Activated CD8-positive, alpha-beta memory T cell treated with anti-CD3 and anti-CD28 coated beads, Interleukin-2, amount 10 ng/mL, durations not matched to agents 7 days and 5 days (primary cell): ENCODE measurements around the gene RCAN2. TPM values are rescaled to one million over a fixed set of nuclear protein-coding genes. Genes with fewer than 3 reads are reported as not detected.
A peak's percentile ranks its signal among the peaks of the same experiment; 100 is the strongest.

Source experiments
- ATAC-seq: fragments of 150-1000 bp; cut with Tn5 transposase; one replicate; pipeline ENCODE4 v1.10.0; 2021; ENCODE audit warnings: moderate library complexity
- CTCF ChIA-PET: fragments of 350-600 bp; sonication (Branson Sonifier 250); formaldehyde crosslinking; loops from one replicate; lab custom pipeline; 2021; ENCODE audit warnings: antibody characterized with exemption; lab: Charles Lee
- DNase-seq: peaks from one replicate; pipeline ENCODE4 v3.0.0-alpha.2; 2020
- H3K27ac Mint-ChIP-seq: one replicate; pipeline ENCODE4 v1.8.0; 2021; ENCODE audit warnings: mild to moderate bottlenecking, mixed read lengths
- H3K27me3 Mint-ChIP-seq: one replicate; pipeline ENCODE4 v1.8.0; 2021; ENCODE audit warnings: mixed read lengths
- H3K36me3 Mint-ChIP-seq: one replicate; pipeline ENCODE4 v1.8.0; 2021; ENCODE audit warnings: mild to moderate bottlenecking, mixed read lengths
- H3K4me1 Mint-ChIP-seq: one replicate; pipeline ENCODE4 v1.8.0; 2021; ENCODE audit warnings: mixed read lengths
- H3K4me3 Mint-ChIP-seq: one replicate; pipeline ENCODE4 v1.8.0; 2021; ENCODE audit warnings: mild to moderate bottlenecking, moderate library complexity, mixed read lengths
- H3K9me3 Mint-ChIP-seq: one replicate; pipeline ENCODE4 v1.8.0; 2022; ENCODE audit warnings: low read depth, mixed read lengths
- total RNA-seq, 2 experiments: library from RNA; stranded (reverse); gene quantifications; one replicate each; pipeline ENCODE4 v1.2.3, GENCODE V29; 2021

The RCAN2 gene
- 1 to 10 TPM in 1 of 2 experiments, under 1 TPM in 1; 0.91 to 3.4 TPM for total RNA-seq

DNA sequence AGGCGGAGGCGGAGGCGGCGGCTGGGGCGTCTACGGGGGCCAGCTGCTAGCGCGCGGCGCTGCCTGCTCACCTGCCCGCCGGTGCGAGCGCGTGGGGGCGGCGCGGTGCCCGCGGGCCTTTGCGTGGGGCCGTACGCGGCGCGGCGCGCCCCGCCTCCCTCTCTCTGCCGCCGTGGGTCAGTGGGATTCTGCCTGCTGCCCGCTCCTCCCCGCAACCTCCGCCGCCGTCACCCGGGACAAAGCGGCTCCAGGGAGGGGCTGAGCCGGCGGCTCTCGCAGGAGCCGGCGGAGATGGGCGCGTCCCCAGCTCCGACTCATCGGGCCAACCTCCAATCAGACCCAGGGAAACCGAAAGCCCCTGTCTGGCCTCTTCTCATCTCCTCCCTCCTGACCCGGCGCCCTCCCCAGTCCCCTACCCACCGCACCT is at the start of gene RCAN2:
Gene RCAN2 (minus strand): TSS at position 249 of the 427 bp plus-strand sequence.
- CTCF ChIA-PET, result interaction anchor here (1.1 to 1.3 kb wide), 2 partner anchors 17 to 44 kb away, joined by 3 read pairs; no protein-coding TSS in a partner anchor
- peaks cover 4% of the 10 kb centered on the region for H3K4me1 Mint-ChIP-seq
- H3K36me3 Mint-ChIP-seq, result peaks cover 1% of the 10 kb centered on the region
- peak within 1 kb of the TSS; percentile 38 for H3K4me3 Mint-ChIP-seq
- H3K27me3 Mint-ChIP-seq, result peaks cover 77% of the 10 kb centered on the region
- DNase-seq (peak; percentile 46), ATAC-seq (peak; percentile 76)
- H3K9me3 Mint-ChIP-seq, result no peaks in the 10 kb centered on the region
- no peak within 1 kb of the TSS for H3K27ac Mint-ChIP-seq

GRCh38 chr6:46539866-46540265 is 48.6 kb upstream of the RCAN2 start:
- ATAC-seq, result no peak
- CTCF ChIA-PET, result no interaction called here
- peaks cover 6% of the 10 kb centered on the region for H3K27me3 Mint-ChIP-seq

DNA sequence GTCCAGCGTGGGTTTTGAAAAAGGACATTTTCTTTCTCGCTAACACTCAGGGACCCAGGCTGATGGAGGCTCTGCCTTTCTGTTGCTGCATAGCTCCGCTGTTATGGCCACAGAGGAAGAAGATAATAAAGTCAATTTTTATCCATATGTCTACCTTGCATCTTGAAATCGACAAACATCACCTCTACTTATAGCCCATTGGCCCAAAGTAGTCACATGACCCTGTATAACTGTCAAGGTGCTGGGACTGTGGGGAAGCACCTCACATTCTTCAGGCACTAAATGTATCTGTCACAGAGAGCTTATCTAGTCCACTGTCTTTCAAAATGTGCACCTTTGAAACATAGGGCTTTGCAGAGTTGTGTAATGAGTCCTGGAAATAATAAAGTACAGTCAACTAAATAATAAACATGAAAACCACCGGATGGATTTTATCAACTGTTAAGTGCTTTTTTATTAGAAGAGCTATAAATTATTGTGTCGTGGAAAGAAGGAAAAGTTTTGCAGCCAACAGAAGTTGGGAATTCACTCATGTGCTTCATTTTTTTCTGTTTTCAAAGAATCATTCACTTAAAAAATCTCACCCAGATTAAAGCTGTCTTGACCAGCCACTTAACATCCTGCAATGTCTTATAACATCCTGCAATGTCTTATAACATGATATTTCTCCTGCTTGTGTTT is 47.7 kb upstream of the RCAN2 start:
- Mint-ChIP-seq H3K27ac (no peak overlapping the region), H3K9me3 (no peaks in the 10 kb centered on the region), H3K4me3 (no peak overlapping the region), H3K4me1 (no peaks in the 10 kb centered on the region), H3K36me3 (no peaks in the 10 kb centered on the region), H3K27me3 (peaks cover 6% of the 10 kb centered on the region)
- DNase-seq (no peak), ATAC-seq (no peak)
- CTCF ChIA-PET, result no interaction called here

More at GRCh38 chr6:46539866-46540265, 48.6 kb upstream of the RCAN2 start:
- Mint-ChIP-seq H3K4me1 (no peaks in the 10 kb centered on the region), H3K36me3 (no peaks in the 10 kb centered on the region), H3K4me3 (no peak overlapping the region), H3K9me3 (peaks cover 2% of the 10 kb centered on the region), H3K27ac (no peak overlapping the region)
- DNase-seq, result no peak

- H3K4me3 Mint-ChIP-seq, result no peak overlapping the region
- H3K27me3 Mint-ChIP-seq, result peaks cover 12% of the 10 kb centered on the region
- H3K27ac Mint-ChIP-seq, result no peak overlapping the region
- H3K9me3 Mint-ChIP-seq, result no peaks in the 10 kb centered on the region
- DNase-seq (no peak), ATAC-seq (no peak)
- CTCF ChIA-PET, result no interaction called here
- no peaks in the 10 kb centered on the region for H3K36me3 Mint-ChIP-seq
- no peaks in the 10 kb centered on the region for H3K4me1 Mint-ChIP-seq
Measured at GRCh38 chr6:46530896-46531295, 39.6 kb upstream of the RCAN2 start.

GRCh38 chr6:46528961-46529750 is 37.9 kb upstream of the RCAN2 start:
- Mint-ChIP-seq H3K27ac (no peak overlapping the region), H3K9me3 (no peaks in the 10 kb centered on the region)
- ATAC-seq, result no peak

GRCh38 chr6:46526607-46527006 is 35.4 kb upstream of the RCAN2 start:
- no peak for ATAC-seq
- CTCF ChIA-PET, result interaction anchor here (1.1 kb wide), 1 partner anchor 10 kb away, joined by 4 read pairs; no protein-coding TSS in a partner anchor
- Mint-ChIP-seq H3K4me1 (no peaks in the 10 kb centered on the region), H3K27me3 (peaks cover 21% of the 10 kb centered on the region), H3K27ac (no peak overlapping the region), H3K4me3 (no peak overlapping the region), H3K36me3 (no peaks in the 10 kb centered on the region), H3K9me3 (no peaks in the 10 kb centered on the region)
- no peak for DNase-seq

More at GRCh38 chr6:46528961-46529750, 37.9 kb upstream of the RCAN2 start:
- DNase-seq, result no peak
- Mint-ChIP-seq H3K4me1 (no peaks in the 10 kb centered on the region), H3K4me3 (no peak overlapping the region), H3K36me3 (no peaks in the 10 kb centered on the region), H3K27me3 (peaks cover 18% of the 10 kb centered on the region)
- CTCF ChIA-PET, result no interaction called here

GRCh38 chr6:46525583-46525982 is 34.3 kb upstream of the RCAN2 start:
- ATAC-seq, result no peak
- Mint-ChIP-seq H3K4me3 (no peak overlapping the region), H3K27me3 (peaks cover 23% of the 10 kb centered on the region), H3K27ac (no peak overlapping the region), H3K9me3 (no peaks in the 10 kb centered on the region), H3K36me3 (no peaks in the 10 kb centered on the region), H3K4me1 (no peaks in the 10 kb centered on the region)
- CTCF ChIA-PET, result no interaction called here
- DNase-seq, result no peak

DNA sequence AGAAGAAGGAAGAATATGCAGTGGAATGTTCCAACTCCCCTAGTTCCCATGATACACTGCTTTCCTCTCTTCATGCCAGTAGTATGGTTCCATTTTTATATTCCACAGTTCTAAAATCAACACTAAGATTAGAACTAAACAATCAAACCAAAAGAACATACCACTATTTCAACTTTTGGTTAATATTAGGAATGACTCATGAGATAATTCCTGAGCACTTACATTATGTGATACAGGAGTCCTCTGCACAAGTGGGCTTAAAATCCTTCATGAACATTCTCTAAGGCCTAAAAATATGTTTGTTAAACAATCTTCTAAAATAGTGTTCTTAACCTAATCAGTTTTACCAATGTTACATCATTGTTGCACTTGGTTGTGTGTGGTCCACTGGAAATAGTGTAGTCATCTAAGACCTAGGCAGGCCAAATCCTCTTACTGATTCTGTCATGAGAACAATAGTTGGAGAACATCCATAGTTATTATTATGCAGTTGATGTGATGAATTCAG is 30.3 kb upstream of the RCAN2 start:
- H3K27me3 Mint-ChIP-seq, result peaks cover 20% of the 10 kb centered on the region
- no peak for ATAC-seq
- no peak for DNase-seq
- H3K36me3 Mint-ChIP-seq, result no peaks in the 10 kb centered on the region
- no peak overlapping the region for H3K4me3 Mint-ChIP-seq
- CTCF ChIA-PET, result no interaction called here
- no peaks in the 10 kb centered on the region for H3K9me3 Mint-ChIP-seq
- H3K4me1 Mint-ChIP-seq, result no peaks in the 10 kb centered on the region
- H3K27ac Mint-ChIP-seq, result no peak overlapping the region

DNA sequence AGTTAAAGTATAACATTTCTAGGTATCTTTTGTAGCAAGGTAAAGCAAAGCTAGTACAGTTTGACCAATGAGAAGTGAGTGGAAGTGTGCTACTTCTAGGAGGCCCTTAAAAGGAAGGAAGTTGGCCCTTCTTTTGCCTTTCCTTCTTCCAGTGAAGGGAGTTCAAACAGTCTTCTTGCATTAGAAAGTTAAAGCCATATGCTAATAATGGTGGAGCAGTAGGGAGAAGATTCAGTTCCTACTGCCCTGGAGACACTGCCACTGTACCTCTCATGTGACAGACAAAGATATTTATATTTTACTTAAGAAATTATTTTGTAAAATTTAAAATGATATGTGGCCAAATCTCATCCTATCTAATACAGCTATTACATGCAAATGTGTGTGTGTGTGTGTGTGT is 26.0 kb upstream of the RCAN2 start:
- Mint-ChIP-seq H3K27ac (no peak overlapping the region), H3K9me3 (no peaks in the 10 kb centered on the region), H3K27me3 (peaks cover 14% of the 10 kb centered on the region), H3K4me3 (no peak overlapping the region), H3K4me1 (no peaks in the 10 kb centered on the region), H3K36me3 (no peaks in the 10 kb centered on the region)
- no peak for ATAC-seq
- CTCF ChIA-PET, result no interaction called here
- no peak for DNase-seq

- Mint-ChIP-seq H3K27me3 (peaks cover 20% of the 10 kb centered on the region), H3K36me3 (no peaks in the 10 kb centered on the region), H3K9me3 (no peaks in the 10 kb centered on the region), H3K27ac (no peak overlapping the region), H3K4me1 (no peaks in the 10 kb centered on the region), H3K4me3 (no peak overlapping the region)
- CTCF ChIA-PET, result no interaction called here
- DNase-seq (no peak), ATAC-seq (no peak)
Measured at GRCh38 chr6:46513533-46513932, 22.3 kb upstream of the RCAN2 start.

- CTCF ChIA-PET, result no interaction called here
- no peak overlapping the region for H3K27ac Mint-ChIP-seq
- no peaks in the 10 kb centered on the region for H3K9me3 Mint-ChIP-seq
- H3K27me3 Mint-ChIP-seq, result peaks cover 14% of the 10 kb centered on the region
- ATAC-seq (no peak), DNase-seq (no peak)
- H3K36me3 Mint-ChIP-seq, result no peaks in the 10 kb centered on the region
- no peaks in the 10 kb centered on the region for H3K4me1 Mint-ChIP-seq
- no peak overlapping the region for H3K4me3 Mint-ChIP-seq
Measured at GRCh38 chr6:46511320-46511719, 20.1 kb upstream of the RCAN2 start.

DNA sequence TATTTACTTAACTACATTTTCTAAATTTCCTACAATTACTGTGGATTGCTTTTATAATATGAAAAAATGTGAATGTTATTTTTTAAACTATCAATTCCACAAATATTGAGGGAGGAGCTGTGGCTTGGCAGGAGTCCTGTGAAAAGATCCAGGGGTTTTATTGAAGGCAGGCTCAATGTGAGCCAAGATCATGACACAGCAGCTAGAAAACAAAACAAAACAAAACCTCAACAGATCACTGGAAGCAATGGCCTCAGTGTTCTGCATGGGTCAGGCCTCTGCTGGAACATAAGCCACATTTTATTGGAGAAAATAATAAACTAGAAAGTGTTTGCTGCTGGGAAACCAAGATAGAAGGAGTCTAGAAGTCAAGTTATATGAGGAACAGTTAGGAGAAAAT is 19.4 kb upstream of the RCAN2 start:
- no peaks in the 10 kb centered on the region for H3K36me3 Mint-ChIP-seq
- no peaks in the 10 kb centered on the region for H3K9me3 Mint-ChIP-seq
- ATAC-seq (no peak), DNase-seq (no peak)
- no peak overlapping the region for H3K4me3 Mint-ChIP-seq
- H3K27me3 Mint-ChIP-seq, result peaks cover 12% of the 10 kb centered on the region
- no peak overlapping the region for H3K27ac Mint-ChIP-seq
- no peaks in the 10 kb centered on the region for H3K4me1 Mint-ChIP-seq
- CTCF ChIA-PET, result no interaction called here

GRCh38 chr6:46509981-46510510 is 18.8 kb upstream of the RCAN2 start:
- DNase-seq, result no peak
- peaks cover 17% of the 10 kb centered on the region for H3K27me3 Mint-ChIP-seq
- no peaks in the 10 kb centered on the region for H3K4me1 Mint-ChIP-seq
- H3K9me3 Mint-ChIP-seq, result no peaks in the 10 kb centered on the region
- no peak overlapping the region for H3K27ac Mint-ChIP-seq
- ATAC-seq, result no peak
- H3K4me3 Mint-ChIP-seq, result no peak overlapping the region
- CTCF ChIA-PET, result no interaction called here
- H3K36me3 Mint-ChIP-seq, result no peaks in the 10 kb centered on the region
